Nephron (organoid): ENCODE data around the gene VAV2.

ENCODE experiments used
- H3K27ac Mint-ChIP-seq, 3 experiments: 2 replicates each; pipeline ENCODE4 v1.8.0; 2020; ENCODE audit warnings: mixed read lengths in 3 of 3, mild to moderate bottlenecking in 2 of 3, moderate library complexity in 1 of 3
- H3K27me3 Mint-ChIP-seq: 2 replicates; pipeline ENCODE4 v1.8.0; 2021; ENCODE audit warnings: low read depth, mild to moderate bottlenecking, moderate library complexity, mixed read lengths
- H3K36me3 Mint-ChIP-seq: 2 replicates; pipeline ENCODE4 v1.8.0; 2020; ENCODE audit warnings: low read depth, mixed read lengths
- H3K4me1 Mint-ChIP-seq: 2 replicates; pipeline ENCODE4 v1.8.0; 2020; ENCODE audit warnings: mixed read lengths
- H3K4me3 Mint-ChIP-seq, 3 experiments: 2 replicates each; pipeline ENCODE4 v1.8.0; 2020; ENCODE audit warnings: mild to moderate bottlenecking in 3 of 3, mixed read lengths in 3 of 3, moderate library complexity in 2 of 3
- H3K9me3 Mint-ChIP-seq: 2 replicates; pipeline ENCODE4 v1.8.0; 2020; ENCODE audit warnings: mixed read lengths
- CTCF ChIP-seq, 3 experiments: fragments of 200-600 bp; sonication (generic); IDR thresholded peaks; one replicate each; pipeline ENCODE4 v1.5.0; 2021; ENCODE audit warnings: antibody characterized with exemption in 3 of 3; ENCODE audit not compliant: unreplicated experiment in 3 of 3

VAV2 gene

GRCh38 chr9:134010310-134011173, 18.4 kb upstream of the VAV2 start:
- Mint-ChIP-seq H3K27me3 (peaks cover 16% of the 10 kb centered on the region), H3K4me1 (peaks cover 7% of the 10 kb centered on the region), H3K4me3 (no peak overlapping the region), H3K36me3 (peaks cover 20% of the 10 kb centered on the region), H3K27ac (no peak overlapping the region), H3K9me3 (peaks cover 15% of the 10 kb centered on the region)
- TF ChIP-seq CTCF (IDR thresholded peaks at IDR 0.05; ENCODE audit: unreplicated experiment in 3 of 3), result no peak

- peaks cover 20% of the 10 kb centered on the region for H3K27me3 Mint-ChIP-seq
- H3K9me3 Mint-ChIP-seq, result peaks cover 6% of the 10 kb centered on the region
- peaks cover 11% of the 10 kb centered on the region for H3K36me3 Mint-ChIP-seq
- H3K27ac Mint-ChIP-seq, result no peak overlapping the region
- no peak for TF ChIP-seq CTCF (IDR thresholded peaks at IDR 0.05; ENCODE audit: unreplicated experiment in 3 of 3)
- H3K4me3 Mint-ChIP-seq, result no peak overlapping the region
- H3K4me1 Mint-ChIP-seq, result peaks cover 7% of the 10 kb centered on the region
Observed at GRCh38 chr9:134007571-134007970, 15.4 kb upstream of the VAV2 start.

- Mint-ChIP-seq H3K4me3 (no peak overlapping the region), H3K9me3 (peaks cover 6% of the 10 kb centered on the region), H3K27ac (no peak overlapping the region), H3K27me3 (peaks cover 20% of the 10 kb centered on the region), H3K36me3 (peaks cover 11% of the 10 kb centered on the region), H3K4me1 (peaks cover 7% of the 10 kb centered on the region)
- TF ChIP-seq CTCF (IDR thresholded peaks at IDR 0.05; ENCODE audit: unreplicated experiment in 3 of 3), result no peak
Observed at GRCh38 chr9:134007150-134007549, 15.0 kb upstream of the VAV2 start.

GRCh38 chr9:134005381-134005780, 13.3 kb upstream of the VAV2 start:
- Mint-ChIP-seq H3K27me3 (peaks cover 26% of the 10 kb centered on the region), H3K9me3 (peaks cover 3% of the 10 kb centered on the region), H3K4me3 (no peak overlapping the region), H3K36me3 (peaks cover 4% of the 10 kb centered on the region), H3K27ac (no peak overlapping the region), H3K4me1 (peaks cover 12% of the 10 kb centered on the region)
- no peak for TF ChIP-seq CTCF (IDR thresholded peaks at IDR 0.05; ENCODE audit: unreplicated experiment in 3 of 3)

GRCh38 chr9:134004881-134005280, 12.8 kb upstream of the VAV2 start:
- H3K4me1 Mint-ChIP-seq, result peaks cover 17% of the 10 kb centered on the region
- no peak overlapping the region for H3K4me3 Mint-ChIP-seq
- H3K27ac Mint-ChIP-seq, result no peak overlapping the region
- H3K27me3 Mint-ChIP-seq, result peaks cover 27% of the 10 kb centered on the region
- no peak for TF ChIP-seq CTCF (IDR thresholded peaks at IDR 0.05; ENCODE audit: unreplicated experiment in 3 of 3)
- peaks cover under 1% of the 10 kb centered on the region for H3K36me3 Mint-ChIP-seq
- peaks cover 3% of the 10 kb centered on the region for H3K9me3 Mint-ChIP-seq
